ENCODE results near the gene TMEM163. TPM values are rescaled to one million over a fixed set of nuclear protein-coding genes. Genes with fewer than 3 reads are reported as not detected.

Gene TMEM163
- total RNA-seq, 1 experiment from 2014 or later: 4.1 TPM

- BruUV-seq (replicated peaks): no TSS peak
These were observed 26.2 kb upstream of the TMEM163 start for GRCh38 chr2:134745023-134745422.

DNA sequence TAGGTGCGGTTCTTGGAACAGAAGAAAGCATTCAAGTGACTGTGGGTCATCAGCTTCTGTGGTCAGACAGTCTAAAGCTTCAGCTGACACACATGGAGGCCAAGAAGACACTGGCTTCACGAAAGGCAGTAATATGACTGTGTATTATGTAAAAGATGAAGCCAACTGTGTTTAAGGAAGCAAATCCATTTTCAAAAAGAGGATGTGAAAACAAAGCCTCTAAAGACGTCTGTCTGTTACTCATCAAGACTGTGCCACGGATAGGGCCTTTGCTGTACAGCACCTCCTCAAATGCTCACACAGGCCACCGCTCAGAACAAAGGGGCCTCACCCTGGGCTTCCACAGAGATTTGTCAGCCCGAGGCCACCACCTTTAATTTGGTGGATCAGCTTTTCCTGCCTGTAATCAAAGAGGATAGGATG is 21.1 kb upstream of the TMEM163 start:
- Mint-ChIP-seq H3K27me3 (ENCODE audit: insufficient read depth, unreplicated experiment) (no peaks in the 10 kb centered on the region), H3K9me3 (ENCODE audit: unreplicated experiment) (peaks cover 11% of the 10 kb centered on the region), H3K4me3 (ENCODE audit: unreplicated experiment) (no peak overlapping the region), H3K4me1 (ENCODE audit: low read depth, unreplicated experiment) (no peaks in the 10 kb centered on the region), H3K27ac (ENCODE audit: unreplicated experiment) (no peak overlapping the region), H3K36me3 (ENCODE audit: insufficient read depth, unreplicated experiment) (no peaks in the 10 kb centered on the region)
- CTCF ChIA-PET: no interaction called here
- TF ChIP-seq, protein P1, sequence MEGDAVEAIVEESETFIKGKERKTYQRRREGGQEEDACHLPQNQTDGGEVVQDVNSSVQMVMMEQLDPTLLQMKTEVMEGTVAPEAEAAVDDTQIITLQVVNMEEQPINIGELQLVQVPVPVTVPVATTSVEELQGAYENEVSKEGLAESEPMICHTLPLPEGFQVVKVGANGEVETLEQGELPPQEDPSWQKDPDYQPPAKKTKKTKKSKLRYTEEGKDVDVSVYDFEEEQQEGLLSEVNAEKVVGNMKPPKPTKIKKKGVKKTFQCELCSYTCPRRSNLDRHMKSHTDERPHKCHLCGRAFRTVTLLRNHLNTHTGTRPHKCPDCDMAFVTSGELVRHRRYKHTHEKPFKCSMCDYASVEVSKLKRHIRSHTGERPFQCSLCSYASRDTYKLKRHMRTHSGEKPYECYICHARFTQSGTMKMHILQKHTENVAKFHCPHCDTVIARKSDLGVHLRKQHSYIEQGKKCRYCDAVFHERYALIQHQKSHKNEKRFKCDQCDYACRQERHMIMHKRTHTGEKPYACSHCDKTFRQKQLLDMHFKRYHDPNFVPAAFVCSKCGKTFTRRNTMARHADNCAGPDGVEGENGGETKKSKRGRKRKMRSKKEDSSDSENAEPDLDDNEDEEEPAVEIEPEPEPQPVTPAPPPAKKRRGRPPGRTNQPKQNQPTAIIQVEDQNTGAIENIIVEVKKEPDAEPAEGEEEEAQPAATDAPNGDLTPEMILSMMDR (IDR thresholded peaks at IDR 0.05; ENCODE audit: insufficient read depth in 1 of 2, low read depth in 1 of 2, low read length in 1 of 2, severe bottlenecking in 1 of 2, unreplicated experiment in 1 of 2): no peak
- no peaks in the 10 kb centered on the region; the same call in 1 of the 2 replicates for H3K4me1 ChIP-seq
- H3K4me3 ChIP-seq (ENCODE audit: low read depth, low read length): no peak overlapping the region
- BruUV-seq (replicated peaks): no TSS peak
- no peak for DNase-seq
- intact Hi-C loops (cut with micrococcal nuclease; ENCODE audit: unreplicated experiment): no loop called here
- H3K9me3 ChIP-seq: no peaks in the 10 kb centered on the region
- H3K27me3 ChIP-seq (replicated peaks; ENCODE audit: control insufficient read depth, insufficient read depth, low read length): no peaks in the 10 kb centered on the region
- POLR2A ChIA-PET: no interaction called here
- H3K36me3 ChIP-seq (ENCODE audit: control insufficient read depth, insufficient read depth, low read length): no peaks in the 10 kb centered on the region; the same call in 1 of the 2 replicates

More at GRCh38 chr2:134745023-134745422, 26.2 kb upstream of the TMEM163 start:
- intact Hi-C loops (cut with micrococcal nuclease; ENCODE audit: unreplicated experiment): no loop called here
- Histone ChIP-seq H3K4me1 (no peaks in the 10 kb centered on the region), H3K36me3 (ENCODE audit: control insufficient read depth, insufficient read depth, low read length) (no peaks in the 10 kb centered on the region), H3K9me3 (no peaks in the 10 kb centered on the region), H3K27me3 (replicated peaks; ENCODE audit: control insufficient read depth, insufficient read depth, low read length) (no peaks in the 10 kb centered on the region), H3K4me3 (ENCODE audit: low read depth, low read length) (no peak overlapping the region)
- CTCF ChIA-PET: no interaction called here
- no peak for DNase-seq
- Mint-ChIP-seq H3K9me3 (ENCODE audit: unreplicated experiment) (peaks cover 20% of the 10 kb centered on the region), H3K4me1 (ENCODE audit: low read depth, unreplicated experiment) (no peaks in the 10 kb centered on the region), H3K27ac (ENCODE audit: unreplicated experiment) (no peak overlapping the region), H3K4me3 (ENCODE audit: unreplicated experiment) (no peak overlapping the region), H3K36me3 (ENCODE audit: insufficient read depth, unreplicated experiment) (no peaks in the 10 kb centered on the region), H3K27me3 (ENCODE audit: insufficient read depth, unreplicated experiment) (no peaks in the 10 kb centered on the region)
- POLR2A ChIA-PET: no interaction called here
- TF ChIP-seq, protein P1 (IDR thresholded peaks at IDR 0.05; ENCODE audit: insufficient read depth in 1 of 2, low read depth in 1 of 2, low read length in 1 of 2, severe bottlenecking in 1 of 2, unreplicated experiment in 1 of 2): no peak

GRCh38 chr2:134739236-134739878 is 20.6 kb upstream of the TMEM163 start:
- BruUV-seq (replicated peaks): no TSS peak
- Mint-ChIP-seq H3K36me3 (ENCODE audit: insufficient read depth, unreplicated experiment) (no peaks in the 10 kb centered on the region), H3K4me3 (ENCODE audit: unreplicated experiment) (no peak overlapping the region), H3K9me3 (ENCODE audit: unreplicated experiment) (peaks cover 11% of the 10 kb centered on the region), H3K4me1 (ENCODE audit: low read depth, unreplicated experiment) (no peaks in the 10 kb centered on the region), H3K27ac (ENCODE audit: unreplicated experiment) (no peak overlapping the region), H3K27me3 (ENCODE audit: insufficient read depth, unreplicated experiment) (no peaks in the 10 kb centered on the region)
- intact Hi-C loops (cut with micrococcal nuclease; ENCODE audit: unreplicated experiment): no loop called here
- DNase-seq: no peak
- Histone ChIP-seq H3K36me3 (ENCODE audit: control insufficient read depth, insufficient read depth, low read length) (no peaks in the 10 kb centered on the region; the same call in 1 of the 2 replicates), H3K9me3 (no peaks in the 10 kb centered on the region), H3K27me3 (replicated peaks; ENCODE audit: control insufficient read depth, insufficient read depth, low read length) (no peaks in the 10 kb centered on the region), H3K4me1 (no peaks in the 10 kb centered on the region; the same call in 1 of the 2 replicates), H3K4me3 (ENCODE audit: low read depth, low read length) (no peak overlapping the region)
- ChIA-PET POLR2A (no interaction called here), CTCF (no interaction called here)
- TF ChIP-seq, protein P1 (IDR thresholded peaks at IDR 0.05; ENCODE audit: insufficient read depth in 1 of 2, low read depth in 1 of 2, low read length in 1 of 2, severe bottlenecking in 1 of 2, unreplicated experiment in 1 of 2): no peak

All from Caco-2 (cell line).